ENCODE data around the gene KRT79. TPM values are rescaled to one million over a fixed set of nuclear protein-coding genes. Genes with fewer than 3 reads are reported as not detected.

Gene KRT79
- total and polyA plus RNA-seq, 2 of the 8 experiments (the other 6 are each of a cell fraction or from before 2014, with no cell fraction given): not detected

GRCh38 chr12:52879394-52880351 lies 45.6 kb upstream of the KRT79 start (continued):
- TF ChIP-seq KDM5A (IDR thresholded peaks at IDR 0.05; ENCODE audit: low read length) (no peak), HDAC6 (IDR thresholded peaks at IDR 0.05; ENCODE audit: low read depth, low read length) (no peak), SIN3A (conservative IDR thresholded peaks at IDR 0.05 in 1 of 2, IDR thresholded peaks at IDR 0.05 in 1 of 2; ENCODE audit: low read depth in 1 of 2, low read length in 2 of 2) (0 out of 4 replicates have a peak, but pooled peaks of 1 of the 2 experiments have one; percentile 42), GTF2F1 (IDR thresholded peaks at IDR 0.05; ENCODE audit: borderline replicate concordance, low read depth, low read length) (no peak), POU5F1 (IDR thresholded peaks at IDR 0.05; ENCODE audit: low read depth, low read length) (no peak), E2F6 (IDR thresholded peaks at IDR 0.05) (peak; percentile 72), TAF7 (optimal IDR thresholded peaks at IDR 0.05; ENCODE audit: borderline replicate concordance, low read depth, low read length) (peak; percentile 40), FOSL1 (IDR thresholded peaks at IDR 0.05; ENCODE audit: insufficient read depth, low read depth, low read length) (no peak)

Data from H1 (cell line).